NCI-H1048 (cell line): ENCODE data around the gene PACS1.
"Not testable (repeated sequence)": the region's sequence is repeated elsewhere in the genome, so short reads cannot be mapped to it uniquely, and the experiment has no call there.

Source experiments
- DNase-seq: peaks from one replicate; lab custom pipeline; 2025; lab: John Stamatoyannopoulos, UW

Gene PACS1

DNA sequence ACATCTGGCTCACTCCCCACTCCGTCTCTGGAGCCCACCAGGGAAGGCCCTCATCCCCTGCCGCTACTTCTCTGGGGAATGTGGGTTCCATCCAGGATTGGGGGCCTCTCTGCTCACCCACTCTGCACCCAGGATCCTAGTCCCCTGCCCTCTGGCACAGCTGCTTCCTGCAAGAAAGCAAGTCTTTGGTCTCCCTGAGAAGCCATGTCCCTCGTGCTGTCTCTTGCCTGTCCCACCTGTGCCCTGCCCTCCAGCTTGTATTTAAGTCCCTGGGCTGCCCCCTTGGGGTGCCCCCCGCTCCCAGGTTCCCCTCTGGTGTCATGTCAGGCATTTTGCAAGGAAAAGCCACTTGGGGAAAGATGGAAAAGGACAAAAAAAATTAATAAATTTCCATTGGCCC lies 207.0 kb downstream of the PACS1 start:
- not testable (repeated sequence) for DNase-seq

DNA sequence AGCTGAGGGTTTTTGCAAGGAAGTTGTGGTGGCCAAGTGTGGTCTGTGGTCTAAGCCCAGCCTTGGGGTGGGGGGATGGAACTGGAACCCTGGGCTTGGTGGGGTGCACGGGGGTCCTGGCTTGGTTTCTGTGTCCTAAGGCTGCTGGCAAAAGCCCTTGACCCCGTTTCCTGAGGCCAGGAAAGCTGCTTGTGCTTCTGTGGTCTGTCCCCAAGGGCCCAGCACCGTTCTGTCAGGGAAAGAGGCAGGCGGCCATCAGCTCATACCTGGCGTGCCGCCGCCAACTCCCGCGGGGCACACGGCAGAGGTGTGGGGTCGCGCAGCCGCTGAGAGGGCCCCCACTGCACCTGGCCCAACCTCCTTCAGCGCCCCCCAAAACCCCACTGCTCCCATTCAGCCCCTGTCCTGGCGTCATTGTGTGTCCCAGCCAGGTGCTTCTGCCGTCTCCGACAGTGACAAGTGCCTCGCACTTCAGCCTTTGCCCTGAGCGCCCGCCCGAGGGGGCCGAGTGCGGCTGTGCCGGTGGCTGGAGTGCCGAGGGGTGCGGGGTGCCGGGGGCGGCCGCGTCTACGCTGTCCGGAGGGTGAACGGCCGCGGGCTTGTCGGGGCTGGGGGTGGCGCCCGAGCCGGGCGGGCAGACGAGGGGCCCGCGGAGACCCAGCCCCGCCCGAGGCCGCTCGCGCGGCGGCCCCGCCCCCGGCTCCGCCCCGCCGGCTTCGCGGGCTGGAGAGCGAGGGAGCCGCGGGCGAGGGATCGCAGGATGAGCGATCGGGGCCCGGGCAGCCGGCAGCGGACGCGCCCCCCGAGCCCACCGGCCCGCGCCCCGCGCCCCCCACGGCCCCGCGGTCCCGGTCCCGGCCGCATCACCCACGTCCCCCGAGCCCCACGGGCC lies 207.6 kb downstream of the PACS1 start, which contains the start of gene CNIH2:
TSS of gene CNIH2 (plus strand) at position 705 of the 892 bp plus-strand sequence. CDS start 282 bp downstream, outside the sequence.
- no peak for DNase-seq

DNA sequence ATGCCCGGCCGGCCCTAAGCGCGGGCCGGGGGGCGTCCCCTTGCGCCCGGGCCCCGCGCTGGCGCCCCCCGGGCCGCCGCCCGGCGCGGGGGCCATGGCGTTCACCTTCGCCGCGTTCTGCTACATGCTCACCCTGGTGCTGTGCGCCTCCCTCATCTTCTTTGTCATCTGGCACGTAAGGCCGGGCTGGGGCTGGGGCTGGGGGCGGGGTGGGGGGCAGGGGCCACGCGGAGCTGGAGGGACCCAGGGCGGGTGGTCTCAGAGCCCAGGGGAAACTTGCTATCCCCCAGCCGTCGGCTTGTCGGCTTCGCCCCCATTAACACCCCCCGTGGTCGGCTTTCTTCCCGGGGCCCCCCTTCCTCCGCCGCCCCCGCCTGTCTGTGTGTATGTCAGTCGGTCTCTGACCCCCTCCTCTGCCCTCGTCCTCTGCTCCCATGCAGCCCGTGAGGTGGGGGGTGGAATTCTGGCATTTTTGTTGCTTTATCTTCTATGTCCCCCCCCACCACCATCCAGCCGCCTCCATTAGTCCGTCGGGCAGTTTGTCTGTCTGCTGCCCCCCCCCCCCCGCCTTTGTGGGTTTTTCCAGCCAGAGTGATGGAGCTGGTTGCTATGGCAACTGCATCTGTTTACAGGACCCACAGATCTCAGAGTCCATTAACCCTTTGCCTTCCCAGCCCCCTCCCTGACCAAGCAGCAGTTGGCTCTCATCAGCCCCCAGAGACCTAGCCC lies 208.5 kb downstream of the PACS1 start:
- DNase-seq = no peak

DNA sequence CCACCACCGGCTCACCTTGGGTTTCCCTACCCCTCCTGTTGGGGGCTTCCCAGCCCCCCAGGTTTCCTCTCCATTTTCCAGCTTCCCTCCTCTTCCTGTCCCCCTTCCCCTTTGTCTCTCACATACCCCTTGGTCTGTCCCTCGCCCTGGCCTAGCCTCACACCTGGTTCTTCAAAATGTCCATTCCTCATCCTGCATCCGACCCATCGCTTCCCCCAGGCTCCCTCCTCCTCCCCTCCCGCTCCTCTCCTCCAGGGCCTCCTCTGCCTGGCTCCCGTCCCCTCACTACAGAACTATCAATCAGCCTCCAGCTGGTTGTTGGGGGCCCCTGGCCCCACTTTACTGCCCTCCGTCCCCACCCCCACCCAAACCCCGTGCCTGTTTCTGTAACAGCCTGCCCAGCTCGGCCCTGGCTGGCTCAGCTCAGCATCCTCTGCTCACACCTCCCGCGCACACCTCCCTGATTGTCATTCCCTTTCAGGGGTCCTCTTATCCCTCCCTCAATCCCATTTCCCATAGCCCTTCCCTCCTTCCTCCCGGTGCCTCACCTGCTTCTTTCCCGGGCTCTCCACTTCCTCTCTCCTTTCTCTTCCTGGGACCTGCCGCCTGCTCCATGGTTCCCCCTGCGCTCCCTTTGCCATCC lies 209.1 kb downstream of the PACS1 start:
- DNase-seq = no peak

DNA sequence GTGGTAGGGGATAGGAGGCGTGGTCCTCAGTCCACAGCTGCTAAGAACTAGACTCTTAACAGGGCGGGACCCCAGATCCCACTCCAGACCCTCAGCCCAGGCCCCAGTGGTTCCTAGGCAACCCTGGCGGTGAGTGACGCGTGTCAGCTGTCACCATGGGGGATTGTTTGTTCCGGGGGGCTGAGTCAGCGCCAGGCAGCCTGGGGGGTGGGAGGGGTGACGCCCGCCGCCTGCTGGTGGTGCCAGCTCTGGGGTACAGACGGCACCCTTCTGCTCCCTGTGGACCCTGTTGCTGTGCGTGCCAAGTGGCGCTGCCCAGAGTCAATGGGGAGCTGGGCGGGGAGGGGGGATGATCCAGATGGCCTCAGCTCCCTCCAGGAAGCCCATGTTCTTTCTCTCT lies 210.4 kb downstream of the PACS1 start:
- no peak for DNase-seq

DNA sequence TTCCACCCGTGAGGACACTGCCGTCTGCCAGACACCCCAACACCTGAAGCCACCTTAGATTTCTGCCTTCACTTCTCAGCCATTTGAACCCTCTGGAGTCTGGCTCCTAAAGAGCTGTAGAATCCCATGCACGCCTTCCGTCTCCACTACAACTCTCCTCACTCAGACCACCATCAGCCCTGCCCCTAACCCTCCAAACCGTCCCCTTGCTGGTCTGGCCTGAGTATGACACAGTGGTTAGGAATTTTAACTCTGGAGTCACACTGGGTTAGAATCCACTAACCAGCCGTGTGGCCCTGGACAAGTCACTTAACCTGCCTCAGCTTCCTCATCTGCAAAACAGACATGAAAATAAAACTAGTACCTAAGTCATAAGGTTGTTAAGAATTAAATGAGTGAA lies 210.9 kb downstream of the PACS1 start:
- DNase-seq = no peak

DNA sequence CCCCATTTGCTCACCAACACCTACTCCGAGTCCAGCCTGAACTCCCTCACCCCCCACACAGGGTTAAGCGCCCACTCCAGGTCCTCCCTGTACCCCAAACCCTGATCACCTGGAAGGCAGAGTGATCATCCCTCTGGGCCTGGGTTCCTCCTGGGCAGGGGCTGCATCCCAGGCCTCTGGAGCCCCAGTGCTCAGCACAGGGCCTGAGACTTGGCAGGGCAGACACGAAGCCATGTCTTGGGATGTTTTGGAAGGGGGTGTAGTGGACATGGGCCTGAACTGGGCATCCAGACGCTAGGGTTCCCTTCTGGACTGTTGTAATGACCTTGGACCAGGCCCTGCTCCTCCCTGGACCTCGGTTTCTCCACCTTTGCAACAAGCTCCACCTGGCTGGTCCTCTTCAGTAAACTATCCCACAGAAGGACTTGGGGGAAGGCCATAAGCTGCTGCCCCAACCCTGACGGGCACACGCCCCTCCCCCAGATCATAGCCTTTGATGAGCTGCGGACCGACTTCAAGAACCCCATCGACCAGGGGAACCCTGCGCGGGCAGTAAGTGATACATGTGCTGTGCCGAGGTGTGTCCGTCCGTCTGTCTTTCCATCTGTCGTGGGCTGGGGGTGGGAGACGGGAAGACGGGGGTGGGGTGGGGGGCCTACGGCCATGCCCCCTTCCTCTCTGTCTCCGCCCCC lies 211.8 kb downstream of the PACS1 start:
- DNase-seq = no peak

DNA sequence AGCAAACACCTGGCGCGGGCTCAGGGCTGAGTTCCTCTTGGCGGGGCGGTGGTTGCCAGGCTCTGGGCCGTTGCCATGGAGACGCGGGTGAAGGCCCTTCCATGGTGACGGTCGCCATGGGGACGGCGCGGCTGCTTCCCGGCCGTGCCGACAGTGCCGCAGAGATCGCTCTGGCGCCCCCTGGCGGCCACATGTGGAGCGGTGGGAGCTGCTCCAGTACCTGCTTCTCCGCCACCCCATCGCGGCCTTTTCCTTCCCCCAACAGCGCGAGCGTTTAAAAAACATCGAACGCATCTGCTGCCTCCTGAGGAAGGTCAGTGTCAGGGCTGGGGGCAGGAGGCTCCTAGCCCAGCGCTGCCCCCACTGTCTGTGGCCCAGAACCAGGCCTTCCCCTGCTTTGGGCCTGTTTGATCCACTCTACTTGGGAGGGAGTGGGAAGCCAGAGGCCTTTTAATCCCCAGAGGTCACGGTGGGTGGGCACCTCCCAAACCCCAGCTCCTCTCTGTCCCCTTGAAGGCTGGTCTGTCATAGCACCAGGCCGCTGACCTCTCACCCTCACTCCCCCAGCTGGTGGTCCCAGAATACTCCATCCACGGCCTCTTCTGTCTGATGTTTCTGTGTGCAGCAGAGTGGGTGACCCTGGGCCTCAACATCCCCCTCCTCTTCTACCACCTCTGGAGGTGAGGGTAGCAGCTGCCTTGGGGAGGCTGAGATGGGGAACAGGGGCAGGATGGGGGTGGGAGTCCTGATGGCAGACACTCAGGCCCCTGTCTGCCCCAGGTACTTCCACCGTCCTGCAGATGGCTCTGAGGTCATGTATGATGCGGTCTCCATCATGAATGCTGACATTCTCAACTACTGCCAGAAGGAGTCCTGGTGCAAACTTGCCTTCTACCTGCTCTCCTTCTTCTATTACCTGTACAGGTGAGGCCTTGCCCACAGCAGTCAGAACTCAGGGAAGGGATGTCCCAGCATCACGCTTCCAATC lies 212.7 kb downstream of the PACS1 start:
- DNase-seq = peak; percentile 98

DNA sequence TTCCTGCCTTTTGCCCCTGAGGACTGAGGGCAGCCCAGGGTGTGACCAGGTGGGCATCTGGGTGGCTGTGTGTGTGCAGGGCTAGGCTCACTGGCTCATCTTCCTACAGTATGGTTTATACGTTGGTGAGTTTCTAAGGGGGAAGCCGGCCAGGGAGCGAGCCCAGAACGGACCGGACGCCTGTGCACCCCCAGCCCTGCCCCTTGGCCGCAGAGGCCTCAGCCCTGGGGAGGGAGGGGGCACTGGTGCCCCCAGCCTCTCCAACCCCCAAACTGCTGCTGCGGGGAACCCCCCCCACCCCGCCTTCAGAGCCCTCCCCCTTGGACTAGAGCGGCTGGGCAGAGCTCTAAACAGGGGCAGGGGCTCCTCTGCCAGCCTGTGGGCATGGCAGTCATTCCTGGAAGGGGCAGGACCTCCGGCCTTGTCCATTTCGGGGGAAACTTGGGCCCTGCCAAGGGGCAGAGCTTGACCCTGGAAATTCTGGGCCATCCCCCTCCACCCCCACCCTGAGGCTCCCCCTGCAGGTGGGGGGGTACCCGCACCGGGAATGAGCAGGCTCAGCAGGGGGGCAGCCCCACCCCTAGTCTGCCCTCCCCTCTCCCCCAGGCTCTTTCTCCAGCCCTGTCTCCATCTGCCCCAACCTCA lies 213.5 kb downstream of the PACS1 start:
- DNase-seq = no peak

DNA sequence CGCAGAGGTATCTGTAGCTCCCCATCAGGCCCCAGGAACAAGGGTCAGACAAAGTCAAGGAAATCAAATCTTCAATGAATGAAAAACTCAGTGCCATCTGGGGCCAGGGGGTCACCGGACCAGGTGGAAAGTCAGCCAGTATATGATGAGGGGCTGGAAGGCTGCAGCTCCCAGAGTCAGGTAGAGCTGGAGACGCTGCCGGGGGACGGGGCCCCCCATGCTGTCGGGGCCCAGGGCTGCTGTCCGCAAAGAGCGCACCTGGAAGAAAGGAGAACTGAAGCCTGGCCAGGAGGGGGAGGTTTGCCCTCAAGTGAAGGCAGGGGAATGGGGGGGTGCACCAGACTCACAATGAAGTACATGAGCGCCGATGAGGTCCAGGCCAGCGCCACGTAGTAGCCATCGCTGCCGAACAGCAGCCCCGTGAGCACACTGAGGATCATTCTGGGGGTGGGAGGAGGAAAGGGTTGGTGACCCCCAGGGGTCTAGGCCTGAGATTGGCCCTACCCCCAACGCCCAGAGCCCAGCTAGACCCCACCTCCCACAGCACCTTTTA lies 214.5 kb downstream of the PACS1 start:
- DNase-seq = no peak

DNA sequence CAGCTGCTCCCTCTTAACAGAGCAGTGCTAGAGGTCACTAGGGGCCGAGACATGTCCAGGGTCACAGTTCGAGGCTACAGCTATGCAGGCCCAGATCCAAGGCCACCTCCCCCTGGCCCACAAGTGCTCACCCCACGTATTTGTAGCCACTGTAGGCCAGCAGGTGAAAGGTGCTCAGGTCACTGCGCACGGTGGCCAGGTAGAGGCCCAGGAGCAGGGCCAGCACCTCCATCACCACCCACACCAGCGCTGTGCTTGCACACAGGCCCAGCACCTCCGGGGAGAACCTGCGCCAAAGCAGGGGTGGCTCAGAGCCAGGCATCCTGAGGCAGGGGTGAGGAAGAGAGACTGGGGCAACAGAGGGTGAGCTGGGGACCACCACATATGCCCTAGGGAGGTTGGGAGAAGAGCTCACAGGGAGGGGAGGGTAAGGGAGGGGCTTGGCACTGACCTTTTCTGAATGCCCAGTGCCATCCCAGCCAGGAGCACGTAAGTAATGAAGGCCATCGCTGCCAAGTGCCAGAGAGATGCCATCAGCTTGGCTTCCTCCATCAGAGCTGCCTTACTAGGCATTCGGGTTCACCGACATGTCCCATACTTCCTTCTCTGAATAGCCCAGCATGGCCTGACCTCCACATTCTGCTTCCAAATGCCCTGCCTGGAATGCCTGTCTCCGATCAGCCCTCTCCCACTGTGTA lies 215.3 kb downstream of the PACS1 start:
- no peak for DNase-seq

DNA sequence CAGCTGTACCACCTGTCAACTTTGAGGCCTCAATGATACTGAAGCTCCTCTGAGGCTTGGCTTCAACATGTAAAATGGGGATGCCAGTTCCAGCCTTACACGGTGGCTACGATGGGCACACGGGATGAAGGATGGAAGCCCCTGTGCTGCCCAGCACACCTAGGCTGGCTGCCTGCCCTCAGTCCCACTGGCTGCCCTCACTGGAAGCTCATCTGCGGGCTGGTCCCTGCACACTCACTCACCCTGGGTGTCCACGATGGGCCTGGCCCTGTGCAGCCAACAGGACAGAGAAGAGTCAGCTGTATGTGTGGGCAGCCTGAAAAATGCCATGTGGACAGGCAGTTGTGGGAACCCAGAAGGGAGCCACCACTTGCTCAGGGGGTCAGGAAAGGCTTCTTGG lies 216.6 kb downstream of the PACS1 start:
- DNase-seq = no peak

DNA sequence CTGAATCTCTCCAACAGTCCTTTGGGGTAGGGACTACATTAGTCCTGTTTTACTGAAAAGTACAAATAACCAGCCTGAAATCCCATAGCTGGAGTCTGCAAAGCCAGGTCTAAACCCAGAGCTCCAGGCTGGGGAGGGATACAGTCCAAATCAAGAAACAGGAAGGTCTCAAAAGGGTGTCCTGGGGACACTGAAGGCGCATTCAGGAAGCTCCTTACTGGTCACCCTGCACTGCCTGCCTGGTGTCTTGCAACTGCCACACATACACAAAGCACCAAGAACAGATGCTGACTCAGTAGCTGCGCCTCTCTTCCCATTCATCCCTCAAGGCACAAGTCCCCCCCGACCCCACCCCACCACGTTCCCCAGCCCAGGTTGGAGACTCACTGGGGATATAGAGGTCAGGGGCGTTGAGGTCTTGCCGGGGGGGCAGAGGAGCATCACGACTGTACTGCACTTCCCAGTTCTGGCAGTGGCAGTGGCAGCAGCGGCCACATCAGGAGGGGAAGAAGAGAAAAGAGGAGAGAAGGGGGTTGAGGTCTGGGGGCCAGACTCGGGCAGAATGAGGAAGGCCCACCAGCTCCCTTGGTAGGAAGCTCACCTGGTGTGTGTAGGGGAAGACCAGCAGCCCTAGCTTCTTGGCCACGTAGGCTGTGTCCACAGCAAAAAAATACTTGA lies 217.3 kb downstream of the PACS1 start:
- DNase-seq = no peak

DNA sequence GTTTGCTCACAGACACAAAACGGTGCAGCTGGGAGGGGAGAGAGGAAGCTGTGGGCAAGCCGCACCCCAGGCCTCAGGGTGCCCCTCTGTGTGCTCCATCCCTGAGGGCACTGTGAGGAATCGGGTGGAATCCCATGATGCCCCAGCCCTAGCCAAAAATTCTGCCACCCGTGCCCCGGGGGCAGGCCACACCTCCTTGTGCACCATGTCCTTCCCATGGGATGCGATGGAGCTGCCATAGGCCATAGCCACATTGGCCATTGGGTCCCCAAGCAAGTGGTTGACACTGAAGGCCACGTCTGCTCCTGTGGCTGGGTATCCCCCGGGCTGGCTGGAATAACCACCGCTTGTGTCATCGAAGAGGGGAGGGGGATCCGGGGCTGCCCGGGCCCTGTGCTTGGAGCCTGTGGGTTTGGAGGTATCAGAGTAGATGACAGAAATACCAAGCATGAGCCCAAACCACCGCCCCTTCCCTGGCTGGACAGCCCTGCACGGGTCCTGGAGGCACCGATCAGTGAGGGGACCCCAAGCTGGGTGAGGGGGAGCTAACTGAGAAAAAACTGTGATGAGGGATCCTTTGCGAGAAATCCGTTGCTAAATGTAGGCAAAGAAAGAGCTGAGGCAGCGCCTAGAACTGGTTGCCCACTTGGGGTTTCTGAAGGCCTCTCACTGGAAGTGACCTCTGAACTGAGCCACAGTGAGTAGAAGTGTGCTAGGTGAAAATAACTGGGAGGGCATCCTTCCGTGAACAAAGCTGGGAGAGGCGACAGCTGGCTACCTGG lies 218.0 kb downstream of the PACS1 start:
- no peak for DNase-seq

DNA sequence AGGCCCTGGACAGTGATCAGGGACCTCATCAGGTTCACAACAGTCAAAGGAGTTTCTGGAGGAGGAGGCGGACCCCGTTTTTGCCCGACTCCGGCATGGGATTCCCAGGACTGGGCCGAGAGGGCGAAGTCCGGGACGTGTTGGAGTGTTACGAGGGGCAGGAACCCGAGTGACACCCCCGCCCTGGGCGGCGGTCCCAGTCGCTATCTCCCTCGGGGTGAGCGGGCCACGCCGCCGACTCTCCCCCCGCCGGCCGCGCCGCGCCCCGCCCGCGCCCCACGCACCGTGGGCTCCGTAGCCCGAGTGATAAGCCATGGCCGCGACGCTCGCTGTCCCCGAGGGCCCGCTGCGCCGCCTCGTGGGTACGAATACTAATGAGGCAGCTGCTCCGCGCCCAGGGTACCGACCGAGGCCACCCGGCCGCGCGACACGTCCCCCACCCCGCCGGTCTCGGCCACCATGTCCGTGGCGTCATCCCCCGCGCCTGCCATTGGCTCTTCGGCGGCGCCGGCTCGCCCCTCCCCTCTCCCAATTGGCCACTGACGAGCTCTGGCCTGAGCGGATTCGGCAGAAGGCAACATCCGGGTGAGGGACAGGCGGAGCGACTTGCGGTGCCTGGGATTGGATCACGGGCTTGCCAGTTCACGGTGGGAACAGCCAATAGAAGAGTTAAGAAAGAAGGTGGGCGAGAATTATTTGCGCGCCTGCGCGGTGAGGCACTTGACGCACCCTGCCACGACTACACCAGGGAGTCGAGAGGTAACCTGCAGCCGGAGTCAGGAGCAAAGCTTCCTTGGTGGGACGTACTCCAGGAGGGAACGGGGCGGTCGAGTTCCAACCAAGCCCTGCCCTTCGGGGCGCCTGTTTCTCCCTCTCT lies 218.8 kb downstream of the PACS1 start, which contains the start of gene YIF1A:
TSS of gene YIF1A (minus strand) at position 473 of the 877 bp plus-strand sequence. CDS start at position 315, 158 bp downstream.
- DNase-seq = peak; percentile 98

DNA sequence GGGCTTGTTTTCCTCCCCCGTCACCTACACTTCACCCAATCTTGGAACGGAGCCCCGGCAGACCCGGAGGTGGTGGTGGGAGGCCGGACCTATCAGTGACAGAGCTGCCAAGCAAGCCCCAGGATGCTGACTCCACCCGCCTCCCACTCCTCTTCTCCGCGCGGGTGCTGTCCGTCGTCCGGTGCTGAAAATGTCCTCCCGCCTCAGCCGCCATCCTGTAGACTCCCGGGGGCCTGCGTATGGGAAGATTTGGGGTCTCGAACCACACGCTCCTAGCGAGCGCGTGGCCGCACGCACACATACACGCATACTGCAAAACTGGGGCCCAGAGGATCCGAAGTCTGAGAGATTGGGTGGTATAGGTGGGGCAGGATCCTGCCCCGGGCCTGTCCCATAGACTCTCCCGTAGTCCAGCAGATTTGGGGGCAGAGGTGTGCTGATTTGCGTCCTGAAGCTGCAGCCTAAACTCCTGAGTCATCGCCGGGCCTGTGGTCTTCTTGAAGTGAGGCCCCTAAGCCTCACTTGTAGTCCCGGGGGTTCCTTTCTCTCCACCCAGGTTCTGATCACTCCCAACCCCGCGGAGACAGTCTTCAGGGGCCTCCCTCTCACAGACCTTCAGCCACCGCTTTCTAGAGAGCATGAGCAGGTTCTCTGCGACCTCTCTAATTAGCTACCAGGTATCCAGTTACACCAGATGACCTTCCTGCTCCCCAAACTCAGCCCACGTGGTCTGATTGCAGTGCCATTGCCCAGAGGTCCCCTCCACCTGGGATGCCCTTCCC lies 219.7 kb downstream of the PACS1 start:
- DNase-seq = no peak
